ENCODE results near the gene SEC16A. TPM values are rescaled to one million over a fixed set of nuclear protein-coding genes. Genes with fewer than 3 reads are reported as not detected.

SEC16A gene
- total and polyA plus RNA-seq, 11 donors: 20.9 to 53.3 (median 29.9) TPM

GRCh38 chr9:136486823-136487620 lies 4.2 kb upstream of the SEC16A start:
- intact Hi-C loops (cut with DNase I): loop anchor here in 9 of 10 donors (1.0 to 10.0 kb wide), 5 partner anchors 55 to 208 kb away; partner anchors contain the start of gene NOTCH1 (in 2 of the 9)
- Histone ChIP-seq H3K9me3 (no peaks in the 10 kb centered on the region), H3K27me3 (no peaks in the 10 kb centered on the region), H3K4me1 (peaks cover 9 to 30% (median 23%) of the 10 kb centered on the region in 12 donors), H3K27ac (no peak overlapping the region), H3K4me3 (no peak overlapping the region), H3K36me3 (no peaks in the 10 kb centered on the region)
- ATAC-seq: no peak
- no peak for DNase-seq
- no peak for TF ChIP-seq POLR2A (IDR thresholded peaks at IDR 0.05)
- no peak for TF ChIP-seq CTCF (IDR thresholded peaks at IDR 0.05)
- WGBS, 4 donors: 93 to 96% (median 95%) methylated on average over 14 to 18 of the region's 18 CpGs

- no peaks in the 10 kb centered on the region for H3K9me3 ChIP-seq
- no peak for ATAC-seq
- H3K36me3 ChIP-seq: no peaks in the 10 kb centered on the region
- no peak overlapping the region for H3K4me3 ChIP-seq
- H3K4me1 ChIP-seq: peaks cover 15 to 39% (median 32%) of the 10 kb centered on the region in 12 donors
- 88 to 96% (median 94%) methylated on average over 7 of the region's 7 CpGs for WGBS, 4 donors
- no peak for DNase-seq
- TF ChIP-seq POLR2A (IDR thresholded peaks at IDR 0.05) (no peak), CTCF (IDR thresholded peaks at IDR 0.05) (no peak)
- no peak overlapping the region for H3K27ac ChIP-seq
- intact Hi-C loops (cut with DNase I): loop anchor here in 9 of 10 donors (1.0 to 10.0 kb wide), 5 partner anchors 56 to 209 kb away; partner anchors contain the start of gene NOTCH1 (in 2 of the 9)
- no peaks in the 10 kb centered on the region for H3K27me3 ChIP-seq
These were observed 3.3 kb upstream of the SEC16A start for GRCh38 chr9:136486131-136486530.

- Histone ChIP-seq H3K27me3 (no peaks in the 10 kb centered on the region), H3K4me1 (peaks cover 15 to 42% (median 32%) of the 10 kb centered on the region in 12 donors), H3K36me3 (peaks cover 0 to 1% (median 0%) of the 10 kb centered on the region in 9 donors), H3K27ac (no peak overlapping the region), H3K4me3 (no peak overlapping the region), H3K9me3 (no peaks in the 10 kb centered on the region)
- DNase-seq (peak; percentile 79 to 89 (median 84)), ATAC-seq (peak in 3 of 4 donors; percentile 6 to 38 (median 13))
- 37 to 78% (median 43%) methylated on average over 11 to 21 of the region's 21 CpGs for WGBS, 4 donors
- peak; percentile 81 to 93 (median 88) for TF ChIP-seq CTCF (IDR thresholded peaks at IDR 0.05)
- TF ChIP-seq POLR2A (IDR thresholded peaks at IDR 0.05): no peak
- intact Hi-C loops (cut with DNase I): loop anchor here in 9 of 10 donors (1.0 to 10.0 kb wide), 6 partner anchors 57 to 209 kb away; partner anchors contain the start of gene NOTCH1 (in 2 of the 9)
These were observed 2.5 kb upstream of the SEC16A start for GRCh38 chr9:136485049-136486045.
